ENCODE data around the gene ADAT2. TPM values are rescaled to one million over a fixed set of nuclear protein-coding genes. Genes with fewer than 3 reads are reported as not detected.
A peak's percentile ranks its signal among the peaks of the same experiment; 100 is the strongest.

ADAT2 gene
- total RNA-seq = 7.1 TPM
- long read RNA-seq, partial matches to known transcripts = 0 of 12 reads
- long read RNA-seq, other reads (novel, unspliced or antisense) = 9 of 12 reads

DNA sequence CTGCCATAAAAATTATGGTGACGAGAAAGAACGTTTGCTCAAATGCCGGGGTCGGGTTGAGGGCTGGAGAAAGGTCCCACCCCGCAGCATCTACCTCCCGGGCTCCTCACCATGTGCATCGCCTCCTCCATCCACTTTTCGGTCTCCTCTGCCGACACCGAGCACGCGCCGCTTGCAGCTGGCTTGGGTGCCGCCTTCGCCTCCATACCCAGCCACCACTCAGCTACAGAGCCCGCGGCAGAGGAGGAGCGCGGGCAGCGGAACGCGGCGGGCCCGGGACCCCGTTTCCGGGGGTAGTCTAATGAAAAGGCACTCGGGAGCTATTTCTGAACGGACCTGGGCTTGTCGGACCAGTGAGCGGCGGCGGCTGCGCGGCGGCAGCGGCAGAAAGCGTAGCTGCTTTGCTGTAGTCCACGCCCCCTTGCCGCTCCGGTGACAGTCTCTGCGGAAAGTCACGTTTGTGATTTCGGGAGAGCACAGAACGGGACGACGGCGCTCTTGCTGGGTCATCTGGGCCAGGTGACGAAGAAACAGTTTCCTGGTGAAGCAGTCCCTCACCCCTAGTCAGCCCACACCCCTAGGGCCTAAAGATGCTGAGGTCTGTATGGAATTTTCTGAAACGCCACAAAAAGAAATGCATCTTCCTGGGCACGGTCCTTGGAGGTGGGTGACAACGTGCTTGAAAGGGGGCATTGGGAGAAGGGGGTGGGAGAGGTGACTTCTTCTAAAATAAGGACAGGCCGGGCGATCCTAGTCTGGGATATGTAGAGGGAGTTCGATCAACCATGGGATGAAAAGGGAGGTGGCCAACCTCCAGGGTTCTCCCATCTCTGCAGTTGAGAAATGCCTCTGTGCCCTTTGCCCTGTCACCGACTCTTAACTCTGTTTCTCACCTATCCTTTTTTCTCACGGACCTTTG lies at the start of gene ADAT2, which contains the start of gene PEX3:
Gene ADAT2 (minus strand): TSS at position 243 of the 919 bp plus-strand sequence. CDS start 37 bp downstream, at position 206.
Gene PEX3 (plus strand): TSS at position 353 of the 919 bp plus-strand sequence. CDS start 238 bp downstream, at position 591.
- ATAC-seq = peak; percentile 99
- no peaks in the 10 kb centered on the region for H3K27me3 ChIP-seq
- no peaks in the 10 kb centered on the region for H3K9me3 ChIP-seq
- H3K4me3 ChIP-seq = peak within 1 kb of the TSS; percentile 63
- H3K4me1 ChIP-seq = peaks cover 15% of the 10 kb centered on the region
- DNase-seq = peak; percentile 97
- H3K36me3 ChIP-seq = peaks cover 5% of the 10 kb centered on the region
- peak within 1 kb of the TSS; percentile 73 for H3K27ac ChIP-seq
- TF ChIP-seq CTCF (IDR thresholded peaks at IDR 0.05) = no peak
- intact Hi-C loops (cut with DNase I) = no loop called here

GRCh38 chr6:143498428-143498827 lies 47.9 kb upstream of the ADAT2 start:
- Histone ChIP-seq H3K36me3 (peaks cover 45% of the 10 kb centered on the region), H3K27me3 (no peaks in the 10 kb centered on the region), H3K4me1 (no peaks in the 10 kb centered on the region), H3K4me3 (no peak overlapping the region), H3K27ac (no peak overlapping the region), H3K9me3 (no peaks in the 10 kb centered on the region)
- intact Hi-C loops (cut with DNase I) = no loop called here
- DNase-seq (no peak), ATAC-seq (no peak)
- TF ChIP-seq CTCF (IDR thresholded peaks at IDR 0.05) = no peak

DNA sequence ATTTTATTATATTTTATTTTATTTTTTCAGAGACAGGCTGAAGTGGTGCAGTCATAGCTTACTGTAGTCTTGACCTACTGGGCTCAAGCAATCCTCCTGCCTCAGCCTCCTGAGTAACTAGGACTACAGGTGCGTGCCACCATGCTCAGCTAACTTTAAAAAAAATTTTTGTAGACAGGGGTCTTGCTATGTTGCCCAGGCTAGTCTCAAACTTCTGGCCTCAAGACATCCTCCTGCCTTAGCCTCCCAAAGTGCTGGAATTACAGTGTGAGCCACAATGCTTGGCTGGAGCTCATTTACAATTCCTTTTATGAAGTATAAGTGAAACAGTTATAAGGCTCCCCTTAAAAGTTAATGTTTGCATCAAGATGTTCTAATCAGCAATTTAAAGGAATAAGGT lies 46.5 kb upstream of the ADAT2 start:
- peaks cover 40% of the 10 kb centered on the region for H3K36me3 ChIP-seq
- H3K27me3 ChIP-seq = no peaks in the 10 kb centered on the region
- intact Hi-C loops (cut with DNase I) = no loop called here
- H3K4me3 ChIP-seq = no peak overlapping the region
- TF ChIP-seq CTCF (IDR thresholded peaks at IDR 0.05) = no peak
- H3K9me3 ChIP-seq = no peaks in the 10 kb centered on the region
- H3K27ac ChIP-seq = no peak overlapping the region
- H3K4me1 ChIP-seq = no peaks in the 10 kb centered on the region
- DNase-seq = no peak
- ATAC-seq = no peak

DNA sequence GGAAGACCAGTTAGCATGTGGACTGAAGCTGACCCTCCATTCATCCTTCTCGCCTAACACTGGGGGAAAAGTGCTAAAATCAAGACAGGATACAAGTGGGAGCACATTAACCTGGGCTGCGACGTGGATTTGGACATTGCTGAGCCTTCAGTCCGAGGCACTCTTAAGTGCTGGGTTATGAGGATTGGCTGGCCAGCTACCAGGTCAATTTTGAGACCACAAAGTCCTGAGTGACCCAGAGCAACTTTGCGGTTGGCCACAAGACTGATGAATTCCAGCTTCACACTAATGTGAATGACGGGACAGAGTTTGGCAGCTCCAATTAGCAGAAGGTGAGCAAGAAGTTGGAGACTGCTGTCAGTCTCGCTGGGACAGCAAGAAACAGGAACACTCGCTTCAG lies 40.3 kb upstream of the ADAT2 start:
- Histone ChIP-seq H3K27ac (no peak overlapping the region), H3K4me1 (no peaks in the 10 kb centered on the region), H3K4me3 (no peak overlapping the region), H3K36me3 (peaks cover 22% of the 10 kb centered on the region), H3K27me3 (no peaks in the 10 kb centered on the region), H3K9me3 (no peaks in the 10 kb centered on the region)
- intact Hi-C loops (cut with DNase I) = no loop called here
- ATAC-seq (peak; percentile 32), DNase-seq (no peak)
- no peak for TF ChIP-seq CTCF (IDR thresholded peaks at IDR 0.05)

DNA sequence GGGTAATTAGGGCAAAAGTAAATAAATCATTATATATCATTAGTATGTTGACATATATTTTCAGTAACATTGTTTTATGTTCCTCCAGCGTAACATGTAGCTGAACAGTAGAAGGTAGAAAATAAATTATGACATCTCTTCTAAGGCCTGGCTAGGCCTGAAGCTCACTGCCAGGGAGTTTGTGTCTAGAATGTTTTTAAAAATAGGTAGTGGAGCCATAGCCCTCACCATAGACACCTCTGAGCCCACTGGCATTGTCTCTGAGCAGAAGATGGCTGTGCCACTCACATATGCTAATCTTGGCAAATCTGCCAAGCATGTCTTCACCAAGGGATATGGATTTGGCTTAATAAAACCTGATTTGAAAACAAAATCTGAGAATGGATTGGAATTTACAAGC lies 39.7 kb upstream of the ADAT2 start:
- Histone ChIP-seq H3K36me3 (peaks cover 17% of the 10 kb centered on the region), H3K27me3 (no peaks in the 10 kb centered on the region), H3K4me3 (no peak overlapping the region), H3K27ac (no peak overlapping the region), H3K4me1 (no peaks in the 10 kb centered on the region), H3K9me3 (no peaks in the 10 kb centered on the region)
- TF ChIP-seq CTCF (IDR thresholded peaks at IDR 0.05) = no peak
- no peak for ATAC-seq
- no peak for DNase-seq
- intact Hi-C loops (cut with DNase I) = no loop called here

Data from upper lobe of right lung (tissue), 1 donor.